ENCODE results near the gene CCRL2. TPM values are rescaled to one million over a fixed set of nuclear protein-coding genes. Genes with fewer than 3 reads are reported as not detected.

Gene CCRL2
- total and polyA plus RNA-seq, 2 experiments from 2014 or later = 5.3 to 8.6 TPM

DNA sequence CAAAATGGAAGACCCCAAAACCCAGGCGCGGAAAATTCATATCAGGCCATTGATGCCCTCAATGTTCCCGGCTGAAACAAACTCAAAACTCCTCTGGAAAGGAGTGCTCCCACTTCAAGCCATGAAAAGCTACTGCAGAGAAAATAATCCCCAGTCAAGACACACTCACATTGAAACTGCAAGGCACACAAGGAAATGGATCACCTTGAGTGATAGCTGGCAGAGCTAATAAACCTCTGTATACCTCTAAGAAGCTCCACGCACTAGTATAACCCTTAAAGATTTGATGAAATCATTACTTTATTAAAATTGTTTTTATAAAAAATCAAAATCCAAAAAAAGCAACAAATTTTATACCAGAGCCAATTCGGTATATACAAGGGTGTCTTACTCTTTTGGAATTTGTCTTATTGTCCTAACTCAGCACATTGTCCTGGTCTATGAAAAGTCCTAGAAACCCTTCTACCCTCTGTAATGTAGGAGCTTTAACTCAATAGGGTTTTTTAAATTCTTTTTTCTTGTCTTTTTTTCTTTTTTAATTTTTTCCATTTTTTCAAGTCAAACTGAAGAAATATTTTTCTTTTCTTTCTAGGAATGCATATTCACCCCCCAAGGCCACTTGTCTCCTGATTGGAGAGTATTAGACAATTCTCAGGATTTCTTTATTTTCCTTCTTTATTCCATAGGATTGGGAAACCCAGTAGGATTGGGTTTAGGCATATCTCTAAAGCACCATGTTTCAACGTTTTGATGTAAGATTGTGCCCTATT lies 8.7 kb upstream of the CCRL2 start:
- Histone ChIP-seq H3K36me3 (no peaks in the 10 kb centered on the region), H3K4me1 (ENCODE audit: low read depth) (peaks cover 39% of the 10 kb centered on the region), H3K9me3 (ENCODE audit: low read depth) (no peaks in the 10 kb centered on the region), H3K27ac (no peak overlapping the region), H3K4me3 (no peak overlapping the region), H3K27me3 (no peaks in the 10 kb centered on the region)
- TF ChIP-seq, protein P1, sequence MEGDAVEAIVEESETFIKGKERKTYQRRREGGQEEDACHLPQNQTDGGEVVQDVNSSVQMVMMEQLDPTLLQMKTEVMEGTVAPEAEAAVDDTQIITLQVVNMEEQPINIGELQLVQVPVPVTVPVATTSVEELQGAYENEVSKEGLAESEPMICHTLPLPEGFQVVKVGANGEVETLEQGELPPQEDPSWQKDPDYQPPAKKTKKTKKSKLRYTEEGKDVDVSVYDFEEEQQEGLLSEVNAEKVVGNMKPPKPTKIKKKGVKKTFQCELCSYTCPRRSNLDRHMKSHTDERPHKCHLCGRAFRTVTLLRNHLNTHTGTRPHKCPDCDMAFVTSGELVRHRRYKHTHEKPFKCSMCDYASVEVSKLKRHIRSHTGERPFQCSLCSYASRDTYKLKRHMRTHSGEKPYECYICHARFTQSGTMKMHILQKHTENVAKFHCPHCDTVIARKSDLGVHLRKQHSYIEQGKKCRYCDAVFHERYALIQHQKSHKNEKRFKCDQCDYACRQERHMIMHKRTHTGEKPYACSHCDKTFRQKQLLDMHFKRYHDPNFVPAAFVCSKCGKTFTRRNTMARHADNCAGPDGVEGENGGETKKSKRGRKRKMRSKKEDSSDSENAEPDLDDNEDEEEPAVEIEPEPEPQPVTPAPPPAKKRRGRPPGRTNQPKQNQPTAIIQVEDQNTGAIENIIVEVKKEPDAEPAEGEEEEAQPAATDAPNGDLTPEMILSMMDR (IDR thresholded peaks at IDR 0.05; ENCODE audit: low read depth, low read length) = no peak
- no peak for DNase-seq (ENCODE audit: low read depth in 1 of 2, low spot score in 1 of 2)

DNA sequence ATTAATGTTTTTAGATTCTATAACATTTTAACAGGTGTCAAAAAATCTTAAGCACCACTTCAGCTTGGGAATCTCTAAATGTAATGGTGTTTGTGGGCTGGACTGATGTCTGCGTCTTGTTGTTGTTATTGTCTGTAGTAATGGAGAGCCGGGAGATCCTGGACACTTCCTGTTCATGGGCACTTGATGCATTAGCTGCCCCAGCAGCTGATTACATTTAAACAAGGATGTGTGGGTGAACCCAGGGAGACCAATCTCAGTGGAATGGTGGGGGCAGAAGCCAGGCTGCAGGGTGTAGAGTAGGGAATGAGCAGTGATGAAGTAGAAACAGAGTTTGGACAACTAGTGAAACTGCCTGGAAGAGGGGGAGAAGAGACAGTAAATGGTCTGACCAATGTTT lies 8.0 kb upstream of the CCRL2 start:
- TF ChIP-seq, protein P1 (IDR thresholded peaks at IDR 0.05; ENCODE audit: low read depth, low read length) = no peak
- Histone ChIP-seq H3K27me3 (no peaks in the 10 kb centered on the region), H3K4me3 (no peak overlapping the region), H3K4me1 (ENCODE audit: low read depth) (peaks cover 32% of the 10 kb centered on the region), H3K27ac (no peak overlapping the region), H3K9me3 (ENCODE audit: low read depth) (no peaks in the 10 kb centered on the region), H3K36me3 (no peaks in the 10 kb centered on the region)
- no peak for DNase-seq (ENCODE audit: low read depth in 1 of 2, low spot score in 1 of 2)

DNA sequence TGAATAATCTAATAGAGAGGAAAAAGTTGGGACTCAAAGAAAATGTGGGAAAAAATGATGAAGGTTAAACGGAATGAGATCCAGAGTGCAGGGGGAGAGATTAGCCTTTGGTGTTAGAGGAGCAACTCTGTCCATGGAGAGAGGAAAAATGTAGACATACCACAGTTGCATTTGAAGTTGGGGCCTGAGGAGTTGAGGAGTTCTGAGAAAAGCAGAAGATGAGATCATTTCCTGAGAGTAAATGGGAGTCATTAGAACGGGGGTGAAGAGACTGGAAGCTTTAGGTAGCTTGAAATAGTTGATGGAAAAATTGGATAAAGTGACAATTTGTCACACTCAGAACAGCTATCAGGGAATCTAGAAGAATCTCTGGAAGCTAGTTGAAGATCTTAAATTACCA lies 7.5 kb upstream of the CCRL2 start:
- Histone ChIP-seq H3K4me3 (no peak overlapping the region), H3K4me1 (ENCODE audit: low read depth) (peaks cover 31% of the 10 kb centered on the region), H3K36me3 (no peaks in the 10 kb centered on the region), H3K9me3 (ENCODE audit: low read depth) (no peaks in the 10 kb centered on the region), H3K27ac (no peak overlapping the region), H3K27me3 (no peaks in the 10 kb centered on the region)
- TF ChIP-seq, protein P1 (IDR thresholded peaks at IDR 0.05; ENCODE audit: low read depth, low read length) = no peak
- DNase-seq (ENCODE audit: low read depth in 1 of 2, low spot score in 1 of 2) = no peak

DNA sequence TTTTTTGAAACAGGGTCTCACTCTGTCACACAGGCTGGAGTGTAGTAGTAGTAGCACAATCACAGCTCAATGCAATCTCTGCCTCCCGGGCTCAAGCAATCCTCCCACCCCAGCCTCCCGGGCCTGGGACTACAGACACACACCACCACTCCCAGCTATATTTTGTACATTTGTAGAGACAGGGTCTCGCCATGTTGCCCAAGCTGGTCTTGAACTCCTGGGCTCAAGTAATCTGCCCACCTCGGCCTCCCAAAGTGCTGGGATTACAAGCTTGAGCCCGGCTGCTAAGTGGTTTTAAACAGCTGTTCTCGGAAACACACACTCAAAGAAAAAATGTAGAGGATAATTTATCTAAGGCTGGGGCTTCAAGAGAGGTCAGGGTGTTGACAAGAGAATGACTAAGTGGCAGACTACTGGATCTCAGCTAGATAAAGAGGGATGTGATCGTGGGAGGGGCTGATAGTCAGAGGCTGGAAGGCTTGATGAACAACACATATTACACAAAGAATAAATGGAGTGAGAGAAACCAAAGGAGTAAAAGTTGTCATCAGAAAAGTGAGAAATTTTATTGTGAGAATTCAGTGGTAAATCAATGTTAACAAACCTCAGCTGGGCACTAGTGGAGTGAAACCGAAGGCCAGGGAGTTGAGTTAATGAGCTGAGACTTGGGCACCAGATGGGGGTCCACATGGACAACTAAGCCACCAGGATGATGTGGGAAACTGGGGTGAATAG lies 6.9 kb upstream of the CCRL2 start:
- Histone ChIP-seq H3K27me3 (no peaks in the 10 kb centered on the region), H3K4me3 (no peak overlapping the region), H3K9me3 (ENCODE audit: low read depth) (no peaks in the 10 kb centered on the region), H3K36me3 (no peaks in the 10 kb centered on the region), H3K4me1 (ENCODE audit: low read depth) (peaks cover 31% of the 10 kb centered on the region), H3K27ac (peak overlapping the region; percentile 5)
- TF ChIP-seq, protein P1 (IDR thresholded peaks at IDR 0.05; ENCODE audit: low read depth, low read length) = no peak
- peak; percentile 81 to 84 for DNase-seq (ENCODE audit: low read depth in 1 of 2, low spot score in 1 of 2)

DNA sequence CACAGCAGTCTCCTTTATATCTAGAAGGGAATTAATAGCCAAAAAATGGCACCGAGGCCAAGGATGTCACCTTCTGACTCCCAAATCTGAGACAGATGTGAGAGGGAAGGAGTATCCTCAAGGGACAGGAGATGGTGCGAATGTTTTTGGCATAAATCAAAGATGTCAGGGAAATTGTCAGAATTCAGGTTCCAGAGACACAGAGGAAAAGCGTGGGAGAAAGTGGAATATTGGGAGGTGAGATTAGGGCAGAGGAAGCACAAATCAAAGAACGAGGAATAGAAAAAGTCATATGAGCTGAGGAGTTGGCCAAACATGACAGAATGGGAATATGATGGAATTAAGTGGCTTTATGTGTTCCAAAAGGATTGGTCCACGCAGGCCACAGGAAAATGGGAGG lies 6.2 kb upstream of the CCRL2 start:
- Histone ChIP-seq H3K4me1 (ENCODE audit: low read depth) (peaks cover 31% of the 10 kb centered on the region), H3K27me3 (no peaks in the 10 kb centered on the region)

More for the DNA sequence above, 6.2 kb upstream of the CCRL2 start:
- TF ChIP-seq, protein P1 (IDR thresholded peaks at IDR 0.05; ENCODE audit: low read depth, low read length) = no peak
- no peak overlapping the region for H3K27ac ChIP-seq
- no peak for DNase-seq (ENCODE audit: low read depth in 1 of 2, low spot score in 1 of 2)
- no peaks in the 10 kb centered on the region for H3K36me3 ChIP-seq
- H3K9me3 ChIP-seq (ENCODE audit: low read depth) = no peaks in the 10 kb centered on the region
- no peak overlapping the region for H3K4me3 ChIP-seq
